HEK293 (cell line): Measurements from ENCODE around the gene CYP27C1.

ENCODE experiments used
- BCL11A ChIP-seq: fragments of 450-650 bp; formaldehyde crosslinking; IDR thresholded peaks from 2 replicates; pipeline ENCODE4 v1.5.1; 2016; ENCODE audit warnings: low read depth, missing biosample characterization, missing genetic modification characterization
- GLIS1 ChIP-seq: fragments of 450-650 bp; formaldehyde crosslinking; IDR thresholded peaks from 2 replicates; pipeline ENCODE4 v1.5.1; 2016; ENCODE audit warnings: missing biosample characterization, missing genetic modification characterization
- KLF7 ChIP-seq: fragments of 450-650 bp; formaldehyde crosslinking; IDR thresholded peaks from 2 replicates; pipeline ENCODE4 v1.5.1; 2016; ENCODE audit warnings: missing biosample characterization, missing genetic modification characterization, borderline replicate concordance
- ZBTB7A ChIP-seq: fragments of 450-650 bp; formaldehyde crosslinking; IDR thresholded peaks from 2 replicates; pipeline ENCODE4 v1.5.1; 2016; ENCODE audit warnings: low read depth, missing biosample characterization, missing genetic modification characterization
- ZNF292 ChIP-seq: fragments of 450-650 bp; formaldehyde crosslinking; IDR thresholded peaks from 2 replicates; pipeline ENCODE4 v1.5.1; 2016; ENCODE audit warnings: low read depth, missing biosample characterization, missing genetic modification characterization, borderline replicate concordance
- ZNF37A ChIP-seq: fragments of 450-650 bp; IDR thresholded peaks from 2 replicates; pipeline ENCODE4 v1.5.1; 2018; ENCODE audit warnings: missing biosample characterization, missing genetic modification characterization
- ZNF623 ChIP-seq: fragments of 450-650 bp; formaldehyde crosslinking; IDR thresholded peaks from 2 replicates; pipeline ENCODE4 v1.5.1; 2016; ENCODE audit warnings: missing biosample characterization, missing genetic modification characterization
- ZNF747 ChIP-seq: fragments of 450-650 bp; formaldehyde crosslinking; IDR thresholded peaks from 2 replicates; pipeline ENCODE4 v1.5.1; 2016; ENCODE audit warnings: missing biosample characterization, missing genetic modification characterization
- TF ChIP-seq, protein P1 (sequence below): fragments of 450-650 bp; formaldehyde crosslinking; IDR thresholded peaks from 2 replicates; pipeline ENCODE4 v1.5.1; 2016; ENCODE audit warnings: missing biosample characterization, missing genetic modification characterization
- TF ChIP-seq, protein P2 (sequence below): fragments of 450-650 bp; IDR thresholded peaks from 2 replicates; pipeline ENCODE4 v1.5.1; 2018; ENCODE audit warnings: missing biosample characterization, missing genetic modification characterization
- TF ChIP-seq, protein P3 (sequence below): fragments of 450-650 bp; formaldehyde crosslinking; IDR thresholded peaks from 2 replicates; pipeline ENCODE4 v1.5.1; 2016; ENCODE audit warnings: missing biosample characterization, missing genetic modification characterization
- TF ChIP-seq, protein P4 (sequence below): fragments of 450-650 bp; formaldehyde crosslinking; IDR thresholded peaks from 2 replicates; pipeline ENCODE4 v1.5.1; 2016; ENCODE audit warnings: missing biosample characterization, missing genetic modification characterization

DNA sequence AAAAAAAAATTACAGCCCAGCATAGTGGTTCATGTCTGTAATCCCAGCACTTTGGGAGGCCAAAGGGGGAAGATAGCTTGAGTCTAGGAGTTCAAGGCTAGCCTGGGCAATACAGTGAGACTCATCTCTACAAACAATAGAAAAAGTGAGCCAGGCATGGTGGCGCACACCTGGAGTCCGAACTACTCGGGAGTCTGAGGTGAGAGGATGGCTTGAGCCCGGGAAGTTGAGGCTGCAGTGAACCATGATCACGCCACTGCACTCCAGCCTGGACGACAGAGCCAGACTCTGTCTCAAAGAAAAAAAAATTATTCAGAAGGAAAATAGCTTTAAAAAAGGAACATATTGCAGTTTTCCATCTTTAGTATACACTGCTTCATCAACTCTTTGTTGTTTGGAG is 47.8 kb downstream of the CYP27C1 start:
- TF ChIP-seq KLF7 (no peak), ZNF623 (tag by site-specific recombination) (no peak), ZNF37A (no peak), ZNF747 (tag by site-specific recombination) (no peak), BCL11A (tag by site-specific recombination) (no peak), ZBTB7A (tag by site-specific recombination) (no peak), ZNF292 (tag by site-specific recombination) (no peak), GLIS1 (tag by site-specific recombination) (no peak)
- TF ChIP-seq, protein P1, sequence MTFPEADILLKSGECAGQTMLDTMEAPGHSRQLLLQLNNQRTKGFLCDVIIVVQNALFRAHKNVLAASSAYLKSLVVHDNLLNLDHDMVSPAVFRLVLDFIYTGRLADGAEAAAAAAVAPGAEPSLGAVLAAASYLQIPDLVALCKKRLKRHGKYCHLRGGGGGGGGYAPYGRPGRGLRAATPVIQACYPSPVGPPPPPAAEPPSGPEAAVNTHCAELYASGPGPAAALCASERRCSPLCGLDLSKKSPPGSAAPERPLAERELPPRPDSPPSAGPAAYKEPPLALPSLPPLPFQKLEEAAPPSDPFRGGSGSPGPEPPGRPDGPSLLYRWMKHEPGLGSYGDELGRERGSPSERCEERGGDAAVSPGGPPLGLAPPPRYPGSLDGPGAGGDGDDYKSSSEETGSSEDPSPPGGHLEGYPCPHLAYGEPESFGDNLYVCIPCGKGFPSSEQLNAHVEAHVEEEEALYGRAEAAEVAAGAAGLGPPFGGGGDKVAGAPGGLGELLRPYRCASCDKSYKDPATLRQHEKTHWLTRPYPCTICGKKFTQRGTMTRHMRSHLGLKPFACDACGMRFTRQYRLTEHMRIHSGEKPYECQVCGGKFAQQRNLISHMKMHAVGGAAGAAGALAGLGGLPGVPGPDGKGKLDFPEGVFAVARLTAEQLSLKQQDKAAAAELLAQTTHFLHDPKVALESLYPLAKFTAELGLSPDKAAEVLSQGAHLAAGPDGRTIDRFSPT (tag by site-specific recombination): no peak
- TF ChIP-seq, protein P2, sequence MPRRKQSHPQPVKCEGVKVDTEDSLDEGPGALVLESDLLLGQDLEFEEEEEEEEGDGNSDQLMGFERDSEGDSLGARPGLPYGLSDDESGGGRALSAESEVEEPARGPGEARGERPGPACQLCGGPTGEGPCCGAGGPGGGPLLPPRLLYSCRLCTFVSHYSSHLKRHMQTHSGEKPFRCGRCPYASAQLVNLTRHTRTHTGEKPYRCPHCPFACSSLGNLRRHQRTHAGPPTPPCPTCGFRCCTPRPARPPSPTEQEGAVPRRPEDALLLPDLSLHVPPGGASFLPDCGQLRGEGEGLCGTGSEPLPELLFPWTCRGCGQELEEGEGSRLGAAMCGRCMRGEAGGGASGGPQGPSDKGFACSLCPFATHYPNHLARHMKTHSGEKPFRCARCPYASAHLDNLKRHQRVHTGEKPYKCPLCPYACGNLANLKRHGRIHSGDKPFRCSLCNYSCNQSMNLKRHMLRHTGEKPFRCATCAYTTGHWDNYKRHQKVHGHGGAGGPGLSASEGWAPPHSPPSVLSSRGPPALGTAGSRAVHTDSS (tag by site-specific recombination): no peak
- TF ChIP-seq, protein P3, sequence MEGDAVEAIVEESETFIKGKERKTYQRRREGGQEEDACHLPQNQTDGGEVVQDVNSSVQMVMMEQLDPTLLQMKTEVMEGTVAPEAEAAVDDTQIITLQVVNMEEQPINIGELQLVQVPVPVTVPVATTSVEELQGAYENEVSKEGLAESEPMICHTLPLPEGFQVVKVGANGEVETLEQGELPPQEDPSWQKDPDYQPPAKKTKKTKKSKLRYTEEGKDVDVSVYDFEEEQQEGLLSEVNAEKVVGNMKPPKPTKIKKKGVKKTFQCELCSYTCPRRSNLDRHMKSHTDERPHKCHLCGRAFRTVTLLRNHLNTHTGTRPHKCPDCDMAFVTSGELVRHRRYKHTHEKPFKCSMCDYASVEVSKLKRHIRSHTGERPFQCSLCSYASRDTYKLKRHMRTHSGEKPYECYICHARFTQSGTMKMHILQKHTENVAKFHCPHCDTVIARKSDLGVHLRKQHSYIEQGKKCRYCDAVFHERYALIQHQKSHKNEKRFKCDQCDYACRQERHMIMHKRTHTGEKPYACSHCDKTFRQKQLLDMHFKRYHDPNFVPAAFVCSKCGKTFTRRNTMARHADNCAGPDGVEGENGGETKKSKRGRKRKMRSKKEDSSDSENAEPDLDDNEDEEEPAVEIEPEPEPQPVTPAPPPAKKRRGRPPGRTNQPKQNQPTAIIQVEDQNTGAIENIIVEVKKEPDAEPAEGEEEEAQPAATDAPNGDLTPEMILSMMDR (tag by site-specific recombination): no peak
- TF ChIP-seq, protein P4, sequence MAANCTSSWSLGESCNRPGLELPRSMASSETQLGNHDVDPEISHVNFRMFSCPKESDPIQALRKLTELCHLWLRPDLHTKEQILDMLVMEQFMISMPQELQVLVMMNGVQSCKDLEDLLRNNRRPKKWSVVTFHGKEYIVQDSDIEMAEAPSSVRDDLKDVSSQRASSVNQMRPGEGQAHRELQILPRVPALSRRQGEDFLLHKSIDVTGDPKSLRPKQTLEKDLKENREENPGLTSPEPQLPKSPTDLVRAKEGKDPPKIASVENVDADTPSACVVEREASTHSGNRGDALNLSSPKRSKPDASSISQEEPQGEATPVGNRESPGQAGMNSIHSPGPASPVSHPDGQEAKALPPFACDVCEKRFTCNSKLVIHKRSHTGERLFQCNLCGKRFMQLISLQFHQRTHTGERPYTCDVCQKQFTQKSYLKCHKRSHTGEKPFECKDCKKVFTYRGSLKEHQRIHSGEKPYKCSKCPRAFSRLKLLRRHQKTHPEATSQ: no peak
